Measurements from ENCODE around the gene HLCS.
"Not testable (repeated sequence)": the region's sequence is repeated elsewhere in the genome, so short reads cannot be mapped to it uniquely, and the experiment has no call there.

Gene HLCS

DNA sequence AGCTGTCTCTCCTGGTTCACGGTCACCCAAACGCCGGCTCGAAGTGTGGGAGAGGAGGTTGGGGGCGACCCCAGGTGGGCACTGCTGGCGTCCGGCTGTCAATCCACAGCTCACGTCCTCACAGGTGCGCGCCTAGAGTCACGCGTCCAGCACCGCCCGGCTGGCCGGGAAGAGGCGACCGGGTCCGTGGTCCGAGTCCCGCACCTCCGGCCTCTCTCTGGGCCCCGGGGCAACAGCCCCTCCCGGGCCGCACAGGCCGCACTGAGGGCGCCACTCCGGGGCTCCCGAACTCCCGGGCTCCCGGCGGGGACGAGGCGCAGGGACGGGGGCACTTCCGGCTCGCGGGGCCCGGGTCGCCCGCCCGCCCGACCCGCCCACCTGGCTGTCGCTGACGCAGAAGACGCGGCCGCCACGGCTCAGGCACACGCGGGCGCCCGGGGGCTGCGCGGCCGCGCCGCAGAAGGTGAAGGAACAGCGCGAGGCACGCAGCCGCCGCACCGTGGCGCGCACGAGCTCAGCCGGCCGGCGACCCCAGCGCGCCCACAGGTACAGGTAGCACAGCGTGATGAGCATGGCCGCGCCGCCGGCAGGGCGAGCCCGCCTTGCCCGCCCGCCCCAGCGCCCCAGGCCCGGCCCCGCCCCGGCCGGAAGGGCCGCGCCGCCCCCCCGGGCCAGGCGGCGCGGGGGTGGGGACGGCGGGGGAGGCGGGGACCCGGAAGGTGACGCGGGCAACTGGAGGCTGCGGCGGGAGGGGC is at the start of gene HLCS:
HLCS (minus strand) TSS at position 604 of the 755 bp plus-strand sequence; CDS start at position 573, 31 bp downstream.
- DNase-seq = no peak

DNA sequence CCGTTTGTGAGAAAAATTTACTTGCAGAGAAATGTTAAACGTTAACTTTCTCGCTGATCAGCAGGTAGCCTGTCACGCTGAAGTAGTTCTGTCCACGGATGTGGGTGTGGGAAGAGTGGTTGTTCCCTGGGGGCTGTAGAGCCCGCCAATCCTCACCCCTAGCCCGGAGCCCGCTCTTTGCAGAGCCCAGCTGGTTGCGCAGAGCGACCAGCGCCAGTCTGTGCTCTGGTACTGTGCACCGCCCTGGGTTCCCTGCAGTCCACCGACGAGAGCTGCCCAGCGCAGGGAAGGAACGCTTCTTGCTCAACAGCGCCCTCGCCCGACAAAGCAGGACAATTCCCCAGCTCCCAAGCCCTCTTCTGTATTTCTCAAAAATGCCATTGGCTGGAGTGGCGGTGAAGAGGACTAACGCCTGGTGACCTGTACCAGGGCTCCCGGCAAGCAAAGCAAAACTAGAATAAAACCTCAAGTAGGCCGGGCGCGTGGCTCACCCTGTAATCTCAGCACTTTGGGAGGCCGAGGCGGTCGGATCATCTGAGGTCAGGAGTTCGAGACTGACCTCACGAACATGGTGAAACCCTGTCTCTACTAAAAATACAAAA is 43.4 kb upstream of the HLCS start:
- DNase-seq = no peak

DNA sequence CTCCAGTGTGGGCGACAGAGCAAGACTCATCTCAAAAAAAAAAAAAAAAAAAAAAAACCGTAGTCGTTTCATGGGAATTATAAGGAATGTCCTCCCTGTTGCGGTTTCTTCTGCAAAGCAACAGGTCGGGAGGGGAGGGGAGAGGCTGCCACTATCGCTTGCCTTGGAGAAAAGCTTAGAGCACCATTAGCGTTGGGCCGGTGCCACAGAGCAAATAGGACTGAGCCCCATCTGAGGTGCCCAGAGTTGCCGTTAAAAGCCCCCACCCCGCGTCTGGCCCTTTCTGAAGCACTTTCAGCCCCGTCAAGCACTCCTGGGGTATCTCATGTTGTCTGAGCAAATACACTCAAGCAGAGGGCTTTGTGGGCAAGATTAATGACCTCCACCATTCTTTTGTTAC is 42.3 kb upstream of the HLCS start:
- no peak for DNase-seq

DNA sequence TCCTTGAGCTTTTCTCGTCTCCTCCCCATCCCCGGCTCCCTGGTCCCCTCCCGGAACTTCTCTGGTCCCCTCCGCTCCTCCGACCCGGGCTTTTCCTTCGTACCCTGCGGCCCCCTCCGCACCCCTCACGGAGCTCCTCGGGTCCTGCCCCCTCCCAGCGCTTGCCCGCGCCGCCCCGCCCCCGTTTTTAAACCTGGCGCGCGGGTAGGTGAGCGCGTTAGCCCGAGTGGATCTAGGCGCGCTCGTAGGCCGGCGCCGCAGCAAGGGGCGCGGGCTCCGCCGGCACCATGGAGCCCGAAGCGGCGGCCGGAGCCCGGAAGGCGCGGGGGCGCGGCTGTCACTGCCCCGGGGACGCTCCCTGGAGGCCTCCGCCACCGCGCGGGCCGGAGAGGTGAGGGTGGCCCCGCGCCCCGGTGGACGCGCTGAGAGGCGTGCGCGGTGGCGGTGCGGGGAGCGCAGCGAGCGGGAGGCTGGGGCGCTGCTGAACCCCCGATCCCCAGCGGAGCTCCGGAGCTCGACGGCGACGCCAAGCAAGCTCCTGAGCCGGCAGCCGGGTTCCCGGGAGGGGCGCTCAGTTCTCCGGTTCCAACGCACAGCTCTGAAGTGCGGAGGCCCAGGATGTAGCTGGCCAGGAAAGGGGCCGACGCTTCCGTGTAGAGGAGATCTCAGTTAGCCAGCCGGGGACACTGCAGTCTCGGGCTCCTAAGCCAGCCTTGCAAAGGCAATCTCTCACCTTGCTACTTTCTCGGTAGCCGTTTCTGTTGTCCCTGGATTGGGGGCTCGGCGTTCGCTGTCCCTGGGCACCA is 40.2 kb upstream of the HLCS start, which contains the start of gene RIPPLY3:
RIPPLY3 (plus strand) TSS at position 217 of the 806 bp plus-strand sequence; CDS start at position 288, 71 bp downstream.
- no peak for DNase-seq

DNA sequence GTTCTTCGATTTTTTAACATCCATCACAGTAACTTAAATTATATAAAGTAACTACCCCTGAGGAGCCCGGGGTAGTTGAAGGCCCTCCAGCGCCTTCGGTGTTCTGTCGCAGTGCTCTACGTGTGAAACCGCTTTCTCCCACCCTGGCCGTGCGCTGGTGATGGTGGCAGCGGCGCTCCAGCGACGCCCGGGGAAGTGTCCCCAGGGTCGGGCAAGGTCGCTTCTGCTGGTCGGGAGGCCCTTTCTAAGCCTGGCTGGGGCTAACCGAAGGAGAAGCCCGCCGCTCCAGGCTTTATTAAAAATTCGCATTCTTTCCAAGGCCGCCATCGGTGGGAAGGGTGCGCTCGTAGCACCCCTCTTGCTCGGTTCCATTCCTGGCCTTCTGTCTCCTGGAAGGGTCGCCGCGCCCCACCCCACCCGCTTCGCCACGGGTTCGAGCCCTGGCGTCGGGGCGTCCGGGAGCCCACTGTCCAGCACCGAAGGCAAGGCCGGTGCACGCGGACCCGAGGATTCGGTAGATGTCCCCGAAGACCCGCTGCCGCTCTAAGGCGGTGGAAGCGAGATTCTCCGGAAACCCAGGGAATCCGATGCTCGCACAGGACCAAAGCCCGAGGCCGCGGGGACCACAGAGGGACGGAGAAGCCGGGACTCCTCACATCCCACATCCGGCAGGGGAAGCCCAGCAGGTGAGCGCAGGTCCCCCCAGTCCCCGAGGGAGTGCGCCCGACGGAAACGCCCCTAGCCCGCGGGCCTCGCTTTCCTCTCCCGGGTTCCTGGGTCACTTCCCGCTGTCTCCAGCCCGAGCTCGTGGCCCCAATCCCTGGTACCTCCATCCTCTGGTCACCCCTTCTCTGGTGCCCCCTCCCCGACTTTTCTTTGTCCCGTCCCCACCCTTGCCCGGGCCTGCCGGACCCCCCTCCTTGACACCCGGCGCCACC is 39.3 kb upstream of the HLCS start:
- no peak for DNase-seq

DNA sequence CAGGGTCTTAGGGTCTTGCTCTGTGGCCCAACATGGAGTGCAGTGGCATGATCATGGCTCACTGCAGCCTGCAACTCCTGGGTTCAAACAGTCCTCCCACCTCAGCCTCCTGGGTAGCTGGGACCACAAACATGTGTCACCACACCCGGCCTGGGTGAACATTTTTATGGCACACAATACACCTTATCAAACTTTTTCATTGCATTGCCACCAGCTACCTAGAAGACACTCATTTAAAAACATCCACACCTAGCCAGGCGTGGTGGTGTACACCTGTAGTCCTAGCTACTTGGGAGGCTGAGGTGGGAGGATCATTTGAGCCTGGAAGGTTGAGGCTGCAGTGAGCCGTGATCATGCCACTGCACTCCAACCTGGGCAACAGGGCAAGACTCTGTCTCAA is 37.4 kb upstream of the HLCS start:
- not testable (repeated sequence) for DNase-seq

DNA sequence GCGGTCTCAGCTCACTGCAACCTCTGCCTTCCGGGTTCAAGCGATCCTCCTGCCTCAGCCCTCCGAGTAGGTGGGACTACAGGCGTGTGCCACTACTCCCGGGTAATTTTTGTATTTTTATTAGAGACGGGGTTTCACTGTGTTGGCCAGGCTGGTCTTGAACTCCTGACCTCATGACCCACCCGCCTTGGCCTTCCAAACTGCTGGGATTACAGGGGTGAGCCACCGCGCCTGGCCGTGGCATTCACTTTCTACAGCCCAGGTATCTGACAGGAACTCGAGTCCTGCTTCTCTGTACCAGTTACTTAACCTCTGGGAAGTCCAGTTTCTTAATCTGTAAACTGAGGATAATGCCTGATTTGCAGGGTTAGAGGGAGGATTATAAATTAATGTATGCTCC is 36.4 kb upstream of the HLCS start:
- not testable (repeated sequence) for DNase-seq

DNA sequence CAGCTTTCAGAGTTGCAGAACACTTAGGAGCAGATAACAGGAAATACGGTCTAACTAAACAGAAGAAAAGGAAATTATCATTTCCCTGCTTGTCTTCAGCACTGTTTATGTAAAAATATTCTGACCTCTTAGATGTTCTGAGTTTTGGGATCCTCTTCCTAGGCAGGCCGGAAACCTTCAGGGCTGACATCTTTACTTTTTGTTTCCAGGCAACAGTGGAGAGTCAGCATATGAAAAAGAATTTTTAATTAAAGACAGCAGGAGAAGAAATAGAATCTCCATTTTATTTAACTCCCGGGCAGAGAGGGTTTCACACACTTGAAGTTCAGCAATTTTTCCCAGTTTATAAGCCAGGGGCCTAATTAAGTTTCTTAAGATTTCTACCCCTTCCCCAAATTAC is 35.0 kb upstream of the HLCS start:
- DNase-seq = no peak

DNA sequence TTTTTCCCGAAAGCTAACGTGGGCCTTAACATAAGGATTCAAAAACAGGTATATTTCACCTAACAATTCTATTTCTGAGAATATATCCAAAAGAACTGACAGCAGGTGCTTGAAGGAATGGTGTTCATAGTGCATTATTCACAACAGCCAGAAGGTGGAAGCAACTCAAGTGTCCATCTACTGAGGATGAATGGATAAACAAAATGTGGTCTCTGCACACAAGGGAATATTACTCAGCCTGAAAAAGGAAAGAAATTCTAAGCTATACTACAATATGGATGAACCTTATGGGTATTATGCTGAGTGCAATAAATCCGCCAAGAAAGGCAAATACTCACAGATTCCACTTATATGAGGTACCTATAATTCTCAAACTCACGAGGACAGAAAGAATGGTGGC is 33.9 kb upstream of the HLCS start:
- no peak for DNase-seq

DNA sequence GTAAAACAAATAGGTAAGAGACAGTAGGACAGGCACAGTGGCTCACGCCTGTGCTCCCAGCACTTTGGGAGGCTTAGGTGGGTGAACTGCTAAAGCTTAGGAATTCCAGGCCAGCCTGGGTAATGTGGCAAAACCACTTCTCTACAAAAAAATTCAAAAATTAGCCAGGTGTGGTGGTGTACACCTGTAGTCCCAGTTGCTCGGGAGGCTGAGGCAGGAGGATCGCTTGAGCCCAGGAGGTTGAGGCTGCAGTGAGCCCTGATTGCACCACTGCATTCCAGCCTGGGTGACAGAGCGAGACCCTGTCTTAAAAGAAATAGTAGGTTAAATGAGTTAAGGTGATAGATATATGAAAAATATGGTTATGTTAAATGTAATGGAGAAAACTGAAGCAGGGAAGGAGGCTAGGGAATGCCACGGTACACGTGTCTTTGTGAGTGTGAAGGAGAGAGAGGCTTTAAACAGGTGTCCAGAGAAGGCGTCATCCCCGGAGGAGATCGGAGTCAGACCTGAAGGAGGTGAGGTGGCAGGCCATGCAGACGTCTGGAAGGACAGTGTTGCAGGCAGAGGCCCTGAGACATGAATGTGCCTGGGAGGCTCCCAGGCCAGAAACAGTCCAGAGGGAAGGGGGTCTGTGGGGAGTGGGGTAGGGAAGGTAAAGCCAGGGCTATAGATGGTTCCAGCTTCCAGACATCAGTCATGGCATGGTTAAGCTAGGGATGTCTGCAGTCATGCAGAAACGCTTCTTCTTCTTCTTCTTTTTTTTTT is 32.8 kb upstream of the HLCS start:
- DNase-seq = no peak

DNA sequence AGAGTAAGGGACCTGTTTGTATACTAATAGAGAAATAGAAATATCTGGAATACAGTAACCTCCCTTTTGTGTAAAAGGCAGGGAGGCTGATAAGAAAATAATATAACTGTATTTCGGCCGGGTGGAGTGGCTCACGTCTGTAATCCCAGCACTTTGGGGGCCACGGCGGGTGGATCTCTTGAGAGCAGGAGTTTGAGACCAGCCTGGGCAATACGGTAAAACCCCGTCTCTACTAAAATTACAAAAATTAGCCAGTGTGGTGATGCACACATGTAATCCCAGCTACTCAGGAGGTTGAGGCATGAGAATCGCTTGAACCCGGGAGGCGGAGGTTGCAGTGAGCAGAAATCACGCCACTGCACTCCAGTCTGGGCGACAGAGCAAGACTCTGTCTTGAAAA is 28.8 kb upstream of the HLCS start:
- not testable (repeated sequence) for DNase-seq

DNA sequence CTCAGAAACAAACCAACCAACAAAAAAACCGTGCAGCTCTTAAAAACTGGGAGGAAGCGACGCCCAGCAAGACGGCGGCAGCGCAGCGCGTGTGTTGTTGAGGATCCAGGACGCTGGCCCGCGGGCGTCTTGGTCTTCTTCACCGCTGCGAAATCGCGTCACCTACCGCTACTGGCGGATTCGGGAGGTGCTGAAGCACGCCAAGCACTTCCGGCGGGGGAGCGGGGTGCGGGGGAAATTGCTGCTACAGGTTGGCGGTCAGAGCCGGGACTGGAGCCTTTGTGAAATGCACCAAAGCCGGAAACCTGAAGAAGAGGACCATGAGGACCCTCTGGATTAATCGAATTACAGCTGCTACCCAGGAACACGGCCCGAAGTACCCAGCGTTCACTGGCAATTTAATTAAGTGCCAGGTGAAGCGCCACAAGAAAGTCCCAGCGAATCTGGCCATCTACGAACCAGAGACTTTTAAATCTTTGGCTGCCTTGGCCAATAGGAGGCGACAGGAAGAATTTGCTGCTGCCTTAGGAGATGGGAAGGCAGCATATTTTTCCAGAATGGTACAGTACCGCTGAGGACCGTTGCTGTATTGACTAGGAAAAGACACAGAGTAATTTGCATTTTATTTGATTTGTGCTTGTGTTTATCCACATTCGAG is 28.2 kb upstream of the HLCS start:
- DNase-seq = no peak

DNA sequence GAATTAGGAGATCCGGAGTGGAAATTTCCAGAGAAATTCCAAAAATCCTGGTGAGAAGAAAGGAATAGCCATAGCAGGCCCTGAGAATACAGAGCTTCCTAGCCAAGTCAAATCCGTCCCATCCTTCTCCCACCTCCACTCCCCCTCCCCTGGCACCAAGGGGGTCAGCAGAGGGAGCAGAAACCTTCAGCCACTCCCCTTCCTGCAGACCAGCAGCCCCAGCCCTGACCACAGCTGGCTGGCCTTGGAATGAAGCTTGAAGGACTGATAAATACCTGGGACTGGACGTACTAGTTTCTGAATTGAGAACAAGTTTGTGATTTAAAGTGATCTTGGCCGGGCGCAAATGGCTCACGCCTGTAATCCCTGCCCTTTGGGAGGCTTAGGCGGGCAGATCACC is 26.2 kb upstream of the HLCS start:
- no peak for DNase-seq

DNA sequence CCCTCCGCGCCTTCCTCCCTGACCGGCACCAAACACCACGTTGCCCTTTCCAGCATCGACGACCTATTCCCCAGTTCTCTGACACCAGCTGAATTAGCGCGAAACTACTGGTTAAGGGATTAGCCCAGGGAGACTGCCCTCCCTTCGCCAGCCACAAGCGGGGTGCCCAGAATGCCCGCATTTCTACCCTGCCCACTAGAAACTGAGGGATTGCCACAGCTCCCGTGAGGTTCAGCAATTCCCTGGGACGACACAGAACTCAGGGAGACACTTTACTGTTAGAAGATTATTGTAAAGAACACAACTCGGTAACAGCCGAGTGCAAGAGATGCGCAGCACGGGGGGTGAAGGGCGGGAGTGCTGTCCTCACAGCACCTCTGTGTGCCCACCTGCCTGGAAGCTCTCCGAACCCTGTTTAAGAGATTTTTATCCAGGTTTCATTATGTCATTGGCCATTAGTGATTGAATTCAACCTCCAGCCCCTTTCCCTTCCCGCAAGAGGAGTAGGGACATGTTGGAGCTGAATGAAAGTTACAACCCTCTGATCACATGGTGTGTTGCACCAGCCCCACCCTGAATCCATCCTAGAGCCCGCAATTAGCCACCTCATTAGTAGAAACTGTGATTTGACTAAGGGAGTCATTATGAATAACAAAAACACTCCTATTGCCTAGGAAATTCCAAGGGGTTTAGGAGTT is 24.2 kb upstream of the HLCS start:
- no peak for DNase-seq

DNA sequence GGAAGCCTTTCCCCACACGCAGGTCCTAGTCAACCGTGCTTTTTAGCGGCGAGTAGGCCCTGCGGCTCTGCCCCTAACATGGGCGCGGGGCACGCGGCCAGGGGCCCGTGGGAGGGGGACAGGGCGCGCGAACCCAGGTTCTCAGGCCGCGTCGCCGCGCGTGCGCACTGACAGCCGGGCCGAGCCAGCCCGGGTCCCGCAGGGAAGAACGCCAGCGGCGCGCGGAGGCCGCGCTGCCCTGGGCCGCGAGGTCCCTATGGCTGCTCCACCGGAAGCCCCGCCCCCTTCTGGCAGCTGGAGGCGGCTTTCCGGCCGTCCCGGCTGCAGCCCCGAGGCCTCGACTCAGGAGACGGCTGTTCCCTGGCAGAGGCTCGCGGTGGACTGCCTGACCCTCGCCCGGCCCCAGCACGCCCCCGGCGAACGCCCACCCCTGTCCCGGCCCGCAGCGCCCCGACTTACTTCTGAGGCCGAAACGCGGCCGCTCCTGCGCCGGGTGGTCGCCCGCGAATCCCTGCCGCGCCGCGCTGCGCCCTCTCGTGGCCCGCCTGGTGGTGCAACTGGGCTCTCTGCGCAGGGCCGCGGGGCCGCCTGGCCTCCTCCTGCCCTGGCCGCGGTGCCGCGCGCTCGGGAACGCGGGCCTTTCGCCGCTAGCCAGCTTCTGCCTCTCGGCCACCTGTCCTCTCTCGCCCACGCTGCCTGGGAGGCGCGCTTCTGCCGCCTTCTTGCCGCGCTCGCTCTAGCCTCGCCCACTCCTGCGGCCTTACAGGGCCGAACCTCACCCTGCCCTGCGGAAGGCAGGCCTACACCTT is 23.4 kb upstream of the HLCS start:
- peak; percentile 36 for DNase-seq

DNA sequence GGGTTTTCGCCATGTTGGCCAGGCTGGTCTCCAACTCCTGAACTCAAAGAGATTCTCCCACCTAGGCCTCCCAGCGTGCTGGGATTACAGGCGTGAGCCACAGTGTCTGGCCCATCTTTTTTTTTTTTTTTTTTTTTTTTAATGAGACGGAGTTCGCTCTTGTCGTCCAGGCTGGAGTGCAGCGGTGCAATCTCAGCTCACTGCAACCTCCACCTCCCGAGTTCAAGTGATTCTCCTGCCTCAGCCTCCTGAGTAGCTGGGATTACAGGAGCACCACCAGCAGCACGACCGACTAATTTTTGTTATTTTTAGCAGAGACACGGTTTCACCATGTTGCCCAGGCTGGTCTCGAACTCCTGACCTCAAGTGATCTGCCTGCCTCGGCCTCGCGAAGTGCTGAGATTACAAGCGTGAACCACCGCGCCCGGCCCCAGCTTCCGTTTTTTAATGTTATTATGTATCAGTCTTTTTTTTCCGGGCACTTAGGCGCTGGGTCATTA is 22.8 kb upstream of the HLCS start:
- DNase-seq = not testable (repeated sequence)

DNA sequence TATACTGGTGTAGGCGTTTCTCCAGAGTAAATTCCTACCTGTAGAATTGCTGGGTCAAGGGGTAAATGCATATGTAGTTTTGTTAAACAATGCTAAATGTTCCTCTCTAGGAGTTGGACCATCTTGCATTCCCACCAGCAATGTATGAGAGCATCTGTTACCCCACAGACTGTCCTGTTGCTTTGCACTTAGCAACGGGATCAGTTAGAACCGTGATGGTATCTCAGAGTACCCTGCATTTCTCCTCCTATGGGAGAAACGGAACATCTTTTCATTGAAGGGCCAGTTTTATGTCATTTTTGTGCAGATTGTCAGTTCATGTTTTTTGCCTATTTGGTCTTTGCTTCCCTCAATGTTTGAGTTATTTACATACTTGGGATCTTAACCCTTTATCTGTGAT is 22.1 kb upstream of the HLCS start:
- DNase-seq = no peak

DNA sequence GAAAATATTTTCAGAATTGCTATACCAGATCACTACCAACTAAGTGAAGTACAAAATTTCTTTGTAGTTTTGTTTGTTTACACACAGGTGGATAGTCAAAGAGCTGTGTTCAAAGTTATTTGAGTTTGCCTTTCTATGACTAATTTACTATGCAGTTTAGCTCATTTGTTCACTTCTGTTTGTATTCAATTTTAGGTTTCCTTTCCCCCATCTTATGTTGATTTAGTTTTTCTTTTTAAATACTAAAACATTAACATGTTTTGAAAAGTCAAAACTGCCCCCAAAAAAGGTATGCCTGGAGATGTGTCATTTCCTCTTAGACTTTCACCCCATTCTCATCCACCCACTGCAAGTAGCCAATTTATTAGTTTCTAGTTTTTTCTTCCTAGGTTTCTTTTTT is 21.4 kb upstream of the HLCS start:
- no peak for DNase-seq
